Peyer's patch (tissue), 4 donors: ENCODE data around the gene TOPORS.

Experiments used
- POLR2A ChIP-seq, 2 donors: fragments of 450-650 bp; IDR thresholded peaks; one replicate each; pipeline ENCODE4 v1.5.1; 2017; ENCODE audit warnings: antibody characterized with exemption in 2 of 2, mild to moderate bottlenecking in 2 of 2, moderate library complexity in 2 of 2
- TF ChIP-seq, protein P1 (sequence below), 6 experiments: fragments of 450-650 bp in 4 of 6; fragments of 200-600 bp in 2 of 6; sonication (generic) in 1 of 6; IDR thresholded peaks; one replicate each; pipeline ENCODE4 v1.5.1; 2017 to 2019; ENCODE audit warnings: antibody characterized with exemption in 6 of 6, mild to moderate bottlenecking in 3 of 6, moderate library complexity in 1 of 6

DNA sequence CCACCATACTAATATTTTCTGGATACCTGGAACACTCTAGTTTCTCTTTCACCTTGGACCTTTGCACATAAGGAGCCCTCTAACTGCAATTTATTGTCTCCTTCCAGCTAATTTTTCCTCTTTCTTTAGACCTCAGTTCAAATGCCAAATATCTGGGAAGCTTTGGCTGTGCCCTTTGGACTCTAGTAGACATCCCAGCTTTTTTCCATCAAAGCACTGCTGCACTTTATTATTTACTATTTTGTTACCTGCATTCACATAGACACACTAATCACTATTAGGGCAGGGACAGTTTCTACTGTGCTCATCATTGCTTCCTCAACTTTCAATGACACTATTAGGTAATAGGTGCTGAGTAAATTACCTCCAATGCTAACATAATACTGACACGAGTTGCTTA lies 28.5 kb downstream of the TOPORS start:
- no peak for TF ChIP-seq POLR2A (IDR thresholded peaks at IDR 0.05)
- TF ChIP-seq, protein P1, sequence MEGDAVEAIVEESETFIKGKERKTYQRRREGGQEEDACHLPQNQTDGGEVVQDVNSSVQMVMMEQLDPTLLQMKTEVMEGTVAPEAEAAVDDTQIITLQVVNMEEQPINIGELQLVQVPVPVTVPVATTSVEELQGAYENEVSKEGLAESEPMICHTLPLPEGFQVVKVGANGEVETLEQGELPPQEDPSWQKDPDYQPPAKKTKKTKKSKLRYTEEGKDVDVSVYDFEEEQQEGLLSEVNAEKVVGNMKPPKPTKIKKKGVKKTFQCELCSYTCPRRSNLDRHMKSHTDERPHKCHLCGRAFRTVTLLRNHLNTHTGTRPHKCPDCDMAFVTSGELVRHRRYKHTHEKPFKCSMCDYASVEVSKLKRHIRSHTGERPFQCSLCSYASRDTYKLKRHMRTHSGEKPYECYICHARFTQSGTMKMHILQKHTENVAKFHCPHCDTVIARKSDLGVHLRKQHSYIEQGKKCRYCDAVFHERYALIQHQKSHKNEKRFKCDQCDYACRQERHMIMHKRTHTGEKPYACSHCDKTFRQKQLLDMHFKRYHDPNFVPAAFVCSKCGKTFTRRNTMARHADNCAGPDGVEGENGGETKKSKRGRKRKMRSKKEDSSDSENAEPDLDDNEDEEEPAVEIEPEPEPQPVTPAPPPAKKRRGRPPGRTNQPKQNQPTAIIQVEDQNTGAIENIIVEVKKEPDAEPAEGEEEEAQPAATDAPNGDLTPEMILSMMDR (IDR thresholded peaks at IDR 0.05), result no peak
